HepG2 (cell line): Measurements from ENCODE around the gene SPIRE1. TPM values are rescaled to one million over a fixed set of nuclear protein-coding genes. Genes with fewer than 3 reads are reported as not detected.

ENCODE experiments used
- DRAP1 ChIP-seq: IDR thresholded peaks from 2 replicates; pipeline ENCODE4 v1.6.1; 2016; ENCODE audit warnings: missing genetic modification reagents, missing compliant biosample characterization
- FOSL1 ChIP-seq: sonication (generic); formaldehyde crosslinking; IDR thresholded peaks from 2 replicates; pipeline ENCODE4 v1.9.0; 2021; ENCODE audit warnings: missing genetic modification reagents, borderline replicate concordance
- GPN1 ChIP-seq: sonication (generic); formaldehyde crosslinking; IDR thresholded peaks from 2 replicates; pipeline ENCODE4 v1.5.1; 2020; ENCODE audit warnings: missing genetic modification reagents, borderline replicate concordance
- HNF1B ChIP-seq: sonication (generic); formaldehyde crosslinking; IDR thresholded peaks from 2 replicates; pipeline ENCODE4 v1.5.1; 2020; ENCODE audit warnings: mild to moderate bottlenecking, moderate library complexity, missing genetic modification reagents
- HNF4A ChIP-seq: sonication (generic); formaldehyde crosslinking; IDR thresholded peaks from 2 replicates; pipeline ENCODE4 v1.4.0; 2020; ENCODE audit warnings: missing genetic modification reagents
- HNF4G ChIP-seq, 2 experiments: sonication (generic) in 1 of 2; formaldehyde crosslinking in 1 of 2; IDR thresholded peaks; 2 replicates each; pipeline versions ENCODE4 v1.4.0 to v1.6.1; 2011 to 2020; ENCODE audit warnings: borderline replicate concordance in 2 of 2, low read depth in 2 of 2, mild to moderate bottlenecking in 2 of 2, low read length in 1 of 2, missing genetic modification reagents in 1 of 2, moderate library complexity in 1 of 2
- HOXA3 ChIP-seq: sonication (generic); formaldehyde crosslinking; IDR thresholded peaks from 2 replicates; pipeline ENCODE4 v1.5.0; 2020; ENCODE audit warnings: missing genetic modification reagents
- MED1 ChIP-seq: sonication (generic); formaldehyde crosslinking; IDR thresholded peaks from 2 replicates; pipeline ENCODE4 v1.4.0; 2020; ENCODE audit warnings: missing genetic modification reagents
- RXRB ChIP-seq: IDR thresholded peaks from 2 replicates; pipeline ENCODE4 v1.6.1; 2016; ENCODE audit warnings: borderline replicate concordance, missing genetic modification reagents, missing compliant biosample characterization
- SNAPC2 ChIP-seq: sonication (generic); formaldehyde crosslinking; IDR thresholded peaks from 2 replicates; pipeline ENCODE4 v1.8.1; 2022; ENCODE audit warnings: mild to moderate bottlenecking, missing genetic modification reagents
- TFAP4 ChIP-seq: sonication (generic); IDR thresholded peaks from 2 replicates; pipeline ENCODE4 v1.6.1; 2016; ENCODE audit warnings: low read depth, borderline replicate concordance
- TP53 ChIP-seq: sonication (generic); formaldehyde crosslinking; conservative IDR thresholded peaks from 2 replicates; pipeline ENCODE4 v1.4.0; 2020; ENCODE audit warnings: missing genetic modification reagents
- ZNF331 ChIP-seq: sonication (generic); formaldehyde crosslinking; IDR thresholded peaks from 2 replicates; pipeline ENCODE4 v1.4.0; 2020; ENCODE audit warnings: missing genetic modification reagents
- polyA plus RNA-seq, 8 experiments: library from polyadenylated mRNA; depleted of rRNA in 3 of 8; stranded (reverse) in 7 of 8; unstranded in 1 of 8; fragments of >200 nt; fragmentation: Illumina TruSeq in 4 of 8; extraction: Trizol in 4 of 8; gene quantifications; 2 replicates each; pipeline versions ENCODE4 v1.2.1 to v1.2.3, GENCODE V29; 2011 to 2016; ENCODE audit warnings: low read depth in 4 of 8, missing spikeins in 1 of 8, mixed read lengths in 1 of 8; ENCODE audit not compliant: insufficient read depth in 1 of 8
- total RNA-seq, 5 experiments: library from RNA; depleted of rRNA; stranded (reverse); fragments of >200 nt; fragmentation: Illumina TruSeq; extraction: Trizol; gene quantifications; 2 replicates each; pipeline ENCODE4 v1.2.3, GENCODE V29; 2016; ENCODE audit warnings: low read depth in 1 of 5
- TF ChIP-seq, protein P1 (sequence below): sonication (generic); formaldehyde crosslinking; IDR thresholded peaks from 2 replicates; pipeline ENCODE4 v1.4.0; 2020; ENCODE audit warnings: mild to moderate bottlenecking, missing genetic modification reagents, borderline replicate concordance
- TF ChIP-seq, protein P2 (sequence below): sonication (generic); formaldehyde crosslinking; IDR thresholded peaks from 2 replicates; pipeline ENCODE4 v1.5.0; 2020; ENCODE audit warnings: mild to moderate bottlenecking, missing genetic modification reagents, borderline replicate concordance
- TF ChIP-seq, protein P3 (sequence below): IDR thresholded peaks from 2 replicates; pipeline ENCODE4 v1.6.1; 2016; ENCODE audit warnings: control low read depth

Gene SPIRE1
- total and polyA plus RNA-seq, 2 of the 13 experiments (the other 11 are each of a cell fraction or from before 2014, with no cell fraction given): 9.9 to 21.3 TPM

DNA sequence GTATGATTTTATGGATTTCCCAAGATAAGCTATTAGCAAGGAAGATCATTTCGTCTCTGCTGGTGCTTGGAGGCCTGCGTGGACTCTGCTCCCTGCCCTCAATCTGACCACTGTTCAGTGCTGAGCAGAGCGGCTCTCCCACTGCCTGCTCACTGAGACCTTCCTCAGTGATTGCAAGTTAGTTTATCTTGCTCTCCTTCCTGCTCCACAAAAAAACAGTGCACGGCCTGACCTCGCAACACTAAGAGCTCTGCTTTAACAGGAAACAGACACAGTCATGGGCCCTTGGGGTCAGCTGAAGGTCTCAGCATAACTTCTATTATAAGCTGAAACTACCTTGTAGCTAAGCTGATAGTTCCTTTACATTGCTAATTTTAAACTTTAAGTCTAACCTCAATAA lies 197.0 kb downstream of the SPIRE1 start (continued):
- TF ChIP-seq HNF4G (IDR thresholded peaks at IDR 0.05; ENCODE audit: borderline replicate concordance, low read depth, low read length) (peak; percentile 45; the same call in 1 of the 2 replicates), HNF4G (CRISPR knock-in tag; IDR thresholded peaks at IDR 0.05; ENCODE audit: borderline replicate concordance, low read depth) (no peak), DRAP1 (CRISPR knock-in tag) (peak; percentile 32; the same call in 1 of the 2 replicates), RXRB (peak; percentile 73), HNF1B (CRISPR knock-in tag) (peak; percentile 43; the same call in 1 of the 2 replicates), FOSL1 (CRISPR knock-in tag) (no peak), GPN1 (CRISPR knock-in tag) (no peak), MED1 (CRISPR knock-in tag) (peak; percentile 24; the same call in 1 of the 2 replicates), HNF4A (CRISPR knock-in tag) (peak; percentile 87), TFAP4 (peak; percentile 24; the same call in 1 of the 2 replicates), HOXA3 (CRISPR knock-in tag) (peak; percentile 59), ZNF331 (CRISPR knock-in tag) (peak; percentile 98), TP53 (CRISPR knock-in tag) (no peak), SNAPC2 (CRISPR knock-in tag) (no peak)
- TF ChIP-seq, protein P1, sequence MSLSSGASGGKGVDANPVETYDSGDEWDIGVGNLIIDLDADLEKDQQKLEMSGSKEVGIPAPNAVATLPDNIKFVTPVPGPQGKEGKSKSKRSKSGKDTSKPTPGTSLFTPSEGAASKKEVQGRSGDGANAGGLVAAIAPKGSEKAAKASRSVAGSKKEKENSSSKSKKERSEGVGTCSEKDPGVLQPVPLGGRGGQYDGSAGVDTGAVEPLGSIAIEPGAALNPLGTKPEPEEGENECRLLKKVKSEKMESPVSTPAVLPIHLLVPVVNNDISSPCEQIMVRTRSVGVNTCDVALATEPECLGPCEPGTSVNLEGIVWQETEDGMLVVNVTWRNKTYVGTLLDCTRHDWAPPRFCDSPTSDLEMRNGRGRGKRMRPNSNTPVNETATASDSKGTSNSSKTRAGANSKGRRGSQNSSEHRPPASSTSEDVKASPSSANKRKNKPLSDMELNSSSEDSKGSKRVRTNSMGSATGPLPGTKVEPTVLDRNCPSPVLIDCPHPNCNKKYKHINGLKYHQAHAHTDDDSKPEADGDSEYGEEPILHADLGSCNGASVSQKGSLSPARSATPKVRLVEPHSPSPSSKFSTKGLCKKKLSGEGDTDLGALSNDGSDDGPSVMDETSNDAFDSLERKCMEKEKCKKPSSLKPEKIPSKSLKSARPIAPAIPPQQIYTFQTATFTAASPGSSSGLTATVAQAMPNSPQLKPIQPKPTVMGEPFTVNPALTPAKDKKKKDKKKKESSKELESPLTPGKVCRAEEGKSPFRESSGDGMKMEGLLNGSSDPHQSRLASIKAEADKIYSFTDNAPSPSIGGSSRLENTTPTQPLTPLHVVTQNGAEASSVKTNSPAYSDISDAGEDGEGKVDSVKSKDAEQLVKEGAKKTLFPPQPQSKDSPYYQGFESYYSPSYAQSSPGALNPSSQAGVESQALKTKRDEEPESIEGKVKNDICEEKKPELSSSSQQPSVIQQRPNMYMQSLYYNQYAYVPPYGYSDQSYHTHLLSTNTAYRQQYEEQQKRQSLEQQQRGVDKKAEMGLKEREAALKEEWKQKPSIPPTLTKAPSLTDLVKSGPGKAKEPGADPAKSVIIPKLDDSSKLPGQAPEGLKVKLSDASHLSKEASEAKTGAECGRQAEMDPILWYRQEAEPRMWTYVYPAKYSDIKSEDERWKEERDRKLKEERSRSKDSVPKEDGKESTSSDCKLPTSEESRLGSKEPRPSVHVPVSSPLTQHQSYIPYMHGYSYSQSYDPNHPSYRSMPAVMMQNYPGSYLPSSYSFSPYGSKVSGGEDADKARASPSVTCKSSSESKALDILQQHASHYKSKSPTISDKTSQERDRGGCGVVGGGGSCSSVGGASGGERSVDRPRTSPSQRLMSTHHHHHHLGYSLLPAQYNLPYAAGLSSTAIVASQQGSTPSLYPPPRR: no peak; the same call in 1 of the 2 replicates
- TF ChIP-seq, protein P2, sequence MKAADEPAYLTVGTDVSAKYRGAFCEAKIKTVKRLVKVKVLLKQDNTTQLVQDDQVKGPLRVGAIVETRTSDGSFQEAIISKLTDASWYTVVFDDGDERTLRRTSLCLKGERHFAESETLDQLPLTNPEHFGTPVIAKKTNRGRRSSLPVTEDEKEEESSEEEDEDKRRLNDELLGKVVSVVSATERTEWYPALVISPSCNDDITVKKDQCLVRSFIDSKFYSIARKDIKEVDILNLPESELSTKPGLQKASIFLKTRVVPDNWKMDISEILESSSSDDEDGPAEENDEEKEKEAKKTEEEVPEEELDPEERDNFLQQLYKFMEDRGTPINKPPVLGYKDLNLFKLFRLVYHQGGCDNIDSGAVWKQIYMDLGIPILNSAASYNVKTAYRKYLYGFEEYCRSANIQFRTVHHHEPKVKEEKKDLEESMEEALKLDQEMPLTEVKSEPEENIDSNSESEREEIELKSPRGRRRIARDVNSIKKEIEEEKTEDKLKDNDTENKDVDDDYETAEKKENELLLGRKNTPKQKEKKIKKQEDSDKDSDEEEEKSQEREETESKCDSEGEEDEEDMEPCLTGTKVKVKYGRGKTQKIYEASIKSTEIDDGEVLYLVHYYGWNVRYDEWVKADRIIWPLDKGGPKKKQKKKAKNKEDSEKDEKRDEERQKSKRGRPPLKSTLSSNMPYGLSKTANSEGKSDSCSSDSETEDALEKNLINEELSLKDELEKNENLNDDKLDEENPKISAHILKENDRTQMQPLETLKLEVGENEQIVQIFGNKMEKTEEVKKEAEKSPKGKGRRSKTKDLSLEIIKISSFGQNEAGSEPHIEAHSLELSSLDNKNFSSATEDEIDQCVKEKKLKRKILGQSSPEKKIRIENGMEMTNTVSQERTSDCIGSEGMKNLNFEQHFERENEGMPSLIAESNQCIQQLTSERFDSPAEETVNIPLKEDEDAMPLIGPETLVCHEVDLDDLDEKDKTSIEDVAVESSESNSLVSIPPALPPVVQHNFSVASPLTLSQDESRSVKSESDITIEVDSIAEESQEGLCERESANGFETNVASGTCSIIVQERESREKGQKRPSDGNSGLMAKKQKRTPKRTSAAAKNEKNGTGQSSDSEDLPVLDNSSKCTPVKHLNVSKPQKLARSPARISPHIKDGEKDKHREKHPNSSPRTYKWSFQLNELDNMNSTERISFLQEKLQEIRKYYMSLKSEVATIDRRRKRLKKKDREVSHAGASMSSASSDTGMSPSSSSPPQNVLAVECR (CRISPR knock-in tag): no peak; the same call in 1 of the 2 replicates
- TF ChIP-seq, protein P3, sequence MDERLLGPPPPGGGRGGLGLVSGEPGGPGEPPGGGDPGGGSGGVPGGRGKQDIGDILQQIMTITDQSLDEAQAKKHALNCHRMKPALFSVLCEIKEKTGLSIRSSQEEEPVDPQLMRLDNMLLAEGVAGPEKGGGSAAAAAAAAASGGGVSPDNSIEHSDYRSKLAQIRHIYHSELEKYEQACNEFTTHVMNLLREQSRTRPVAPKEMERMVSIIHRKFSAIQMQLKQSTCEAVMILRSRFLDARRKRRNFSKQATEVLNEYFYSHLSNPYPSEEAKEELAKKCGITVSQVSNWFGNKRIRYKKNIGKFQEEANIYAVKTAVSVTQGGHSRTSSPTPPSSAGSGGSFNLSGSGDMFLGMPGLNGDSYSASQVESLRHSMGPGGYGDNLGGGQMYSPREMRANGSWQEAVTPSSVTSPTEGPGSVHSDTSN (CRISPR knock-in tag): no peak
